HEK293T (cell line): Measurements from ENCODE around the gene KIAA0040.

ENCODE experiments used
- BHLHE40 ChIP-seq: fragments of 450-650 bp; IDR thresholded peaks from 2 replicates; pipeline ENCODE4 v1.6.1; 2016; ENCODE audit warnings: mild to moderate bottlenecking, moderate library complexity, borderline replicate concordance
- FOXA1 ChIP-seq: fragments of 450-650 bp; IDR thresholded peaks from 2 replicates; pipeline ENCODE4 v1.6.1; 2016; ENCODE audit warnings: mild to moderate bottlenecking
- FOXM1 ChIP-seq: fragments of 450-650 bp; IDR thresholded peaks from 2 replicates; pipeline ENCODE4 v1.6.1; 2017; ENCODE audit warnings: mild to moderate bottlenecking, borderline replicate concordance

DNA sequence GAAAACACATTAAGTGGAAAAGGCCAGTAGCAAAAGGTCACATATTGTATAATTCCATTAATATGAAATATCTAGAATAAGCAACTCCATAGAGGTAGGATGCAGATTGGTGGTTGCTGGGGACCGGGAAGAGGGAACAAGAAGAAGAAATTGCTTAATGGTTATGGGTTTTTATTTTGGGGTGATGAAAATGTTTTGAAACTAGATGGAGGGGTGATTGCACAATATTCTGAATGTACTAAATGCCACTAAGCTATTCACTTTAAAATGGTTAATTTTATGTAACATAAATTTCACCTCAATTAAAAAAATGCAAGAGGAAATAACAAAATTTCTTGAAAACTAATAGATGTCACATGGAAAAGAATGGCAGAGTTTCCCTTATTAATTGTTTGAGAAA, 6.7 kb downstream of the KIAA0040 start:
- TF ChIP-seq FOXA1, result no peak
- TF ChIP-seq FOXM1, result no peak
- TF ChIP-seq BHLHE40, result no peak
